ENCODE data around the gene FRAS1. TPM values are rescaled to one million over a fixed set of nuclear protein-coding genes. Genes with fewer than 3 reads are reported as not detected.

Gene FRAS1
- total RNA-seq, 2 experiments from 2014 or later = not detected

DNA sequence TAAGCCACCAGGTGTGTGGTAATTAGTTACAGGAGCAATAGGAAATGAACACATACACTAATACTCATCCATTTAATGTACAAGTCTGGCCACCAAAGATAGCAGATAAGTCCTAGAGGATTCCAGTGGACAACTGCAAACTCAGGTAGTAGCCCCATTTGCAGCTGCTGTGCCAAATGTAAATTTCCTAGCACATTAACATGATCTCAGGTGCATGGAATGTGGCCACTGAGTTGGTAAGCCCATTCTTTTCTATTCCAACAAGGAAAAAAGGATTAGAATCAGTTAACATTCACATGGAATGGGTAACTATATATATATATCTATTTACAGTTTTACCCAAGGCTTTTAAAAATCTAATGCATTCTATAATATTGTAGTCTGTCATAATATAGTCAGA is 23.3 kb upstream of the FRAS1 start:
- Histone ChIP-seq H3K9me3 (ENCODE audit: control insufficient read depth in 1 of 2, insufficient read depth in 1 of 2, low read length in 2 of 2) (peaks cover 0 to 3% of the 10 kb centered on the region in 2 experiments), H3K4me1 (ENCODE audit: insufficient read depth, low read length) (no peaks in the 10 kb centered on the region), H3K27ac (ENCODE audit: low read depth in 1 of 2, low read length in 2 of 2) (no peak overlapping the region), H3K4me3 (ENCODE audit: low read length) (no peak overlapping the region), H3K27me3 (ENCODE audit: control insufficient read depth in 1 of 2, insufficient read depth in 2 of 2, low read length in 2 of 2) (peaks cover 0 to 3% of the 10 kb centered on the region in 2 experiments), H3K36me3 (ENCODE audit: insufficient read depth, low read length) (no peaks in the 10 kb centered on the region)
- no peaks in the 10 kb centered on the region for H3K4me1 Mint-ChIP-seq (ENCODE audit: low read depth)
- DNase-seq (no peak), ATAC-seq (ENCODE audit: poor library complexity) (no peak)
- H3K36me3 Mint-ChIP-seq (ENCODE audit: low read depth) = no peaks in the 10 kb centered on the region
- H3K9me3 Mint-ChIP-seq = no peaks in the 10 kb centered on the region
- H3K27me3 Mint-ChIP-seq = no peaks in the 10 kb centered on the region
- no peak for TF ChIP-seq CTCF (IDR thresholded peaks at IDR 0.05)
- no peak overlapping the region for H3K4me3 Mint-ChIP-seq
- CTCF ChIA-PET = no interaction called here
- POLR2A ChIA-PET = no interaction called here
- H3K27ac Mint-ChIP-seq = no peak overlapping the region
- intact Hi-C loops (cut with DNase I, micrococcal nuclease) = no loop called here

DNA sequence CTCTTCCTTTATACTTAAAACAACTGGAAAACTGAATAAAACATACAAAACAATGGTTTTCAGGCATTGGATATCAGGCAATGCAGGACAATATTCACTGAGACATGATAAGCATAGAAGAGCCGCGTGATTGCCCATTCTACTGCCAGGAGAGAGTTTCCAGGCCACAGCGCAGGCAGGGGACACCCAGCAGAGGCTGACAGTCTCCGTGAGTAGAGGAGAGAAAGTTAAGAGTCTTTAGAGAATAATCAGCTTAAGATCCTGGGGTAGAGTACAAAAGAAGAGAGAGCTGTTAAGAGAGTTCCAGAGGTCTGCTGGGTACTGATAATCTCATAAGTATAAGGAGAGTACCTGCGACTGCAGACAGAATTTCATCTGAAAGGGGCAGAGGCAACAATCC is 18.4 kb upstream of the FRAS1 start:
- no peaks in the 10 kb centered on the region for H3K36me3 ChIP-seq (ENCODE audit: insufficient read depth, low read length)
- H3K36me3 Mint-ChIP-seq (ENCODE audit: low read depth) = no peaks in the 10 kb centered on the region
- POLR2A ChIA-PET = no interaction called here
- H3K9me3 Mint-ChIP-seq = no peaks in the 10 kb centered on the region
- H3K27me3 ChIP-seq (ENCODE audit: control insufficient read depth in 1 of 2, insufficient read depth in 2 of 2, low read length in 2 of 2) = no peaks in the 10 kb centered on the region
- no peak overlapping the region for H3K27ac Mint-ChIP-seq
- intact Hi-C loops (cut with DNase I, micrococcal nuclease) = no loop called here
- DNase-seq = no peak
- H3K9me3 ChIP-seq (ENCODE audit: control insufficient read depth in 1 of 2, insufficient read depth in 1 of 2, low read length in 2 of 2) = peaks cover 0 to 3% of the 10 kb centered on the region in 2 experiments
- ATAC-seq (ENCODE audit: poor library complexity) = no peak
- H3K4me1 ChIP-seq (ENCODE audit: insufficient read depth, low read length) = no peaks in the 10 kb centered on the region
- H3K27ac ChIP-seq (ENCODE audit: low read depth in 1 of 2, low read length in 2 of 2) = no peak overlapping the region
- CTCF ChIA-PET = no interaction called here
- no peaks in the 10 kb centered on the region for H3K27me3 Mint-ChIP-seq
- H3K4me3 Mint-ChIP-seq = no peak overlapping the region
- H3K4me3 ChIP-seq (ENCODE audit: low read length) = no peak overlapping the region
- TF ChIP-seq CTCF (IDR thresholded peaks at IDR 0.05) = no peak
- H3K4me1 Mint-ChIP-seq (ENCODE audit: low read depth) = no peaks in the 10 kb centered on the region

GRCh38 chr4:78039678-78040077 is 17.4 kb upstream of the FRAS1 start:
- intact Hi-C loops (cut with DNase I, micrococcal nuclease) = no loop called here
- Mint-ChIP-seq H3K9me3 (no peaks in the 10 kb centered on the region), H3K27me3 (no peaks in the 10 kb centered on the region), H3K36me3 (ENCODE audit: low read depth) (no peaks in the 10 kb centered on the region), H3K27ac (no peak overlapping the region), H3K4me3 (no peak overlapping the region), H3K4me1 (ENCODE audit: low read depth) (no peaks in the 10 kb centered on the region)
- H3K27me3 ChIP-seq (ENCODE audit: control insufficient read depth in 1 of 2, insufficient read depth in 2 of 2, low read length in 2 of 2) = no peaks in the 10 kb centered on the region
- H3K27ac ChIP-seq (ENCODE audit: low read depth in 1 of 2, low read length in 2 of 2) = no peak overlapping the region
- ATAC-seq (ENCODE audit: poor library complexity) (no peak), DNase-seq (no peak)
- H3K4me1 ChIP-seq (ENCODE audit: insufficient read depth, low read length) = no peaks in the 10 kb centered on the region
- H3K4me3 ChIP-seq (ENCODE audit: low read length) = no peak overlapping the region
- H3K36me3 ChIP-seq (ENCODE audit: insufficient read depth, low read length) = no peaks in the 10 kb centered on the region
- no peak for TF ChIP-seq CTCF (IDR thresholded peaks at IDR 0.05)
- peaks cover 0 to 3% of the 10 kb centered on the region in 2 experiments for H3K9me3 ChIP-seq (ENCODE audit: control insufficient read depth in 1 of 2, insufficient read depth in 1 of 2, low read length in 2 of 2)
- POLR2A ChIA-PET = no interaction called here
- CTCF ChIA-PET = no interaction called here

All from CD4-positive, alpha-beta T cell (primary cell).